ENCODE measurements around the gene HAUS1. TPM values are rescaled to one million over a fixed set of nuclear protein-coding genes. Genes with fewer than 3 reads are reported as not detected.
A peak's percentile ranks its signal among the peaks of the same experiment; 100 is the strongest.

HAUS1 gene
- total and polyA plus RNA-seq, 2 donors (not counting 1 experiment from before 2014, with no cell fraction given) = 11.9 to 30.9 TPM

- Histone ChIP-seq H3K4me2 (replicated peaks; ENCODE audit: low read depth, low read length, poor library complexity, severe bottlenecking) (no peak overlapping the region), H3K9me3 (ENCODE audit: control extremely low read depth in 1 of 3, control insufficient read depth in 2 of 3, insufficient read depth in 1 of 3, low read length in 2 of 3) (no peaks in the 10 kb centered on the region), H3K9ac (ENCODE audit: low read length) (no peak overlapping the region), H3K36me3 (replicated peaks in 1 of 2; ENCODE audit: control extremely low read depth in 1 of 2, control insufficient read depth in 1 of 2, extremely low read depth in 1 of 2, insufficient read depth in 2 of 2, low read length in 1 of 2) (no peaks in the 10 kb centered on the region), H2AFZ (ENCODE audit: insufficient read depth, low read depth, low read length, poor library complexity, severe bottlenecking) (no peak overlapping the region), H3K79me2 (ENCODE audit: control insufficient read depth, insufficient read depth, low read length) (no peaks in the 10 kb centered on the region), H3K27ac (ENCODE audit: low read length in 2 of 2) (no peak overlapping the region), H4K20me1 (ENCODE audit: control insufficient read depth, insufficient read depth, low read length, poor library complexity, severe bottlenecking) (no peaks in the 10 kb centered on the region), H3K4me1 (ENCODE audit: control insufficient read depth in 2 of 2, insufficient read depth in 2 of 2, low read length in 2 of 2) (peaks cover 10 to 18% of the 10 kb centered on the region in 2 donors), H3K27me3 (replicated peaks in 1 of 4; ENCODE audit: control extremely low read depth in 1 of 4, control insufficient read depth in 3 of 4, insufficient read depth in 4 of 4, low read length in 3 of 4) (no peaks in the 10 kb centered on the region), H3K4me3 (ENCODE audit: control extremely low read depth in 1 of 5, extremely low read depth in 1 of 5, insufficient read depth in 1 of 5, low read depth in 2 of 5, low read length in 4 of 5) (no peak overlapping the region)
- H3K27ac Mint-ChIP-seq = no peak overlapping the region
- no peaks in the 10 kb centered on the region for H3K9me3 Mint-ChIP-seq (ENCODE audit: insufficient read depth)
- ChIA-PET POLR2A (no interaction called here), CTCF (interaction anchor here (0.6 to 12.8 kb wide), 3 partner anchors 20 to 506 kb away, joined by 3 to 228 read pairs (median 7); partner anchors contain the start of gene LOXHD1)
- no peak for TF ChIP-seq CTCF (IDR thresholded peaks at IDR 0.05)
- no peak for TF ChIP-seq EZH2 (IDR thresholded peaks at IDR 0.05; ENCODE audit: borderline replicate concordance, insufficient read depth, low read depth, low read length, poor library complexity, severe bottlenecking)
- no peak overlapping the region for H3K4me3 Mint-ChIP-seq
- WGBS (ENCODE audit: insufficient coverage) = 83% methylated on average over 7 of the region's 8 CpGs
- intact Hi-C loops (cut with micrococcal nuclease) = no loop called here
- ATAC-seq (ENCODE audit: low read depth) (no peak), DNase-seq (no peak)
- H3K27me3 Mint-ChIP-seq = no peaks in the 10 kb centered on the region
- peaks cover 10% of the 10 kb centered on the region for H3K4me1 Mint-ChIP-seq
These were observed 48.8 kb downstream of the HAUS1 start for GRCh38 chr18:46152808-46153617.

GRCh38 chr18:46155641-46156051, 51.5 kb downstream of the HAUS1 start:
- no peak for ATAC-seq (ENCODE audit: low read depth)
- Histone ChIP-seq H3K27ac (ENCODE audit: low read length in 2 of 2) (no peak overlapping the region), H3K4me3 (ENCODE audit: control extremely low read depth in 1 of 5, extremely low read depth in 1 of 5, insufficient read depth in 1 of 5, low read depth in 2 of 5, low read length in 4 of 5) (no peak overlapping the region), H3K9ac (ENCODE audit: low read length) (no peak overlapping the region), H3K9me3 (ENCODE audit: control extremely low read depth in 1 of 3, control insufficient read depth in 2 of 3, insufficient read depth in 1 of 3, low read length in 2 of 3) (no peaks in the 10 kb centered on the region), H3K4me2 (replicated peaks; ENCODE audit: low read depth, low read length, poor library complexity, severe bottlenecking) (peak overlapping the region; percentile 38), H4K20me1 (ENCODE audit: control insufficient read depth, insufficient read depth, low read length, poor library complexity, severe bottlenecking) (no peaks in the 10 kb centered on the region), H3K27me3 (replicated peaks in 1 of 4; ENCODE audit: control extremely low read depth in 1 of 4, control insufficient read depth in 3 of 4, insufficient read depth in 4 of 4, low read length in 3 of 4) (no peaks in the 10 kb centered on the region), H2AFZ (ENCODE audit: insufficient read depth, low read depth, low read length, poor library complexity, severe bottlenecking) (no peak overlapping the region), H3K79me2 (ENCODE audit: control insufficient read depth, insufficient read depth, low read length) (no peaks in the 10 kb centered on the region), H3K36me3 (replicated peaks in 1 of 2; ENCODE audit: control extremely low read depth in 1 of 2, control insufficient read depth in 1 of 2, extremely low read depth in 1 of 2, insufficient read depth in 2 of 2, low read length in 1 of 2) (no peaks in the 10 kb centered on the region), H3K4me1 (ENCODE audit: control insufficient read depth in 2 of 2, insufficient read depth in 2 of 2, low read length in 2 of 2) (peaks cover 10 to 18% of the 10 kb centered on the region in 2 donors)
- Mint-ChIP-seq H3K9me3 (ENCODE audit: insufficient read depth) (no peaks in the 10 kb centered on the region), H3K4me3 (no peak overlapping the region), H3K4me1 (peaks cover 10% of the 10 kb centered on the region), H3K27ac (no peak overlapping the region), H3K27me3 (no peaks in the 10 kb centered on the region)
- no CpG with 5 or more reads among the region's 2 CpGs for WGBS (ENCODE audit: insufficient coverage)
- ChIA-PET POLR2A (interaction anchor here (0.5 kb wide), 1 partner anchor 57 kb away, joined by 12 read pairs; no protein-coding TSS in a partner anchor), CTCF (interaction anchor here (12.8 kb wide), 1 partner anchor 503 kb away, joined by 228 read pairs; the partner anchor contains the start of gene LOXHD1)
- intact Hi-C loops (cut with micrococcal nuclease) = no loop called here
- DNase-seq = no peak
- TF ChIP-seq CTCF (IDR thresholded peaks at IDR 0.05) (no peak), EZH2 (IDR thresholded peaks at IDR 0.05; ENCODE audit: borderline replicate concordance, insufficient read depth, low read depth, low read length, poor library complexity, severe bottlenecking) (no peak)
